Measurements from ENCODE around the gene POU3F3.

The POU3F3 gene

DNA sequence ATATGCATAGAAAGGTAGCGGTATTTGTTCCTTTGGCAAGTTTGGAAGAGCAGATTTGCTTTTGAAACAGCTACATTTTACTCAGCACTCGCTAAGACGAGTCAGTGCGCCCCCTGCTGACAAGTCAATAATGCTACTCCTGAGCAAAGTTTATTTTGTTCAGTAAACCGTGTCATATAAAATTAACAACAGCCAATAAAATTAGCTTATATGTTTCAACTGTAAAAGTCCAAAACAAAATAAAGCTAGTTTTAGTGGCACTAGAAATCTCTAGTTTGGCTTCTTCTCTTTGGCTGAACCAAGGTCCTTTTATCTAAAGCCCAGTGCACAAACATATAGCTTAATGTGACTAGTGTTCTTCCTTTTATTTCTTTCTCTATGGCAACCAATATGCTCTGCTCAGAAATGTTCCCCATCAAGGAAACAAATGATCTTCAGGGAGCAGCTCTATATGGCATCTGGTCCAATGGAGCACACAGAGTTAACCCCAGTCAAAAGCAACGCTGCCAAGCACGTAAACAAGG is 4.2 kb upstream of the POU3F3 start:
- H3K27ac ChIP-seq (replicated peaks) = no peak overlapping the region
- TF ChIP-seq, protein P1, sequence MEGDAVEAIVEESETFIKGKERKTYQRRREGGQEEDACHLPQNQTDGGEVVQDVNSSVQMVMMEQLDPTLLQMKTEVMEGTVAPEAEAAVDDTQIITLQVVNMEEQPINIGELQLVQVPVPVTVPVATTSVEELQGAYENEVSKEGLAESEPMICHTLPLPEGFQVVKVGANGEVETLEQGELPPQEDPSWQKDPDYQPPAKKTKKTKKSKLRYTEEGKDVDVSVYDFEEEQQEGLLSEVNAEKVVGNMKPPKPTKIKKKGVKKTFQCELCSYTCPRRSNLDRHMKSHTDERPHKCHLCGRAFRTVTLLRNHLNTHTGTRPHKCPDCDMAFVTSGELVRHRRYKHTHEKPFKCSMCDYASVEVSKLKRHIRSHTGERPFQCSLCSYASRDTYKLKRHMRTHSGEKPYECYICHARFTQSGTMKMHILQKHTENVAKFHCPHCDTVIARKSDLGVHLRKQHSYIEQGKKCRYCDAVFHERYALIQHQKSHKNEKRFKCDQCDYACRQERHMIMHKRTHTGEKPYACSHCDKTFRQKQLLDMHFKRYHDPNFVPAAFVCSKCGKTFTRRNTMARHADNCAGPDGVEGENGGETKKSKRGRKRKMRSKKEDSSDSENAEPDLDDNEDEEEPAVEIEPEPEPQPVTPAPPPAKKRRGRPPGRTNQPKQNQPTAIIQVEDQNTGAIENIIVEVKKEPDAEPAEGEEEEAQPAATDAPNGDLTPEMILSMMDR (IDR thresholded peaks at IDR 0.05; ENCODE audit: insufficient read depth, low read length) = peak; percentile 48
- no peak for TF ChIP-seq GABPA (IDR thresholded peaks at IDR 0.05; ENCODE audit: low read depth)
- DNase-seq (ENCODE audit: low read depth in 1 of 2, low spot score in 1 of 2) = peak; percentile 41 to 59
- no peak overlapping the region for H3K4me3 ChIP-seq (replicated peaks; ENCODE audit: insufficient read depth, low read length)
- peaks cover 81% of the 10 kb centered on the region for H3K27me3 ChIP-seq (ENCODE audit: insufficient read depth, poor library complexity, severe bottlenecking)

DNA sequence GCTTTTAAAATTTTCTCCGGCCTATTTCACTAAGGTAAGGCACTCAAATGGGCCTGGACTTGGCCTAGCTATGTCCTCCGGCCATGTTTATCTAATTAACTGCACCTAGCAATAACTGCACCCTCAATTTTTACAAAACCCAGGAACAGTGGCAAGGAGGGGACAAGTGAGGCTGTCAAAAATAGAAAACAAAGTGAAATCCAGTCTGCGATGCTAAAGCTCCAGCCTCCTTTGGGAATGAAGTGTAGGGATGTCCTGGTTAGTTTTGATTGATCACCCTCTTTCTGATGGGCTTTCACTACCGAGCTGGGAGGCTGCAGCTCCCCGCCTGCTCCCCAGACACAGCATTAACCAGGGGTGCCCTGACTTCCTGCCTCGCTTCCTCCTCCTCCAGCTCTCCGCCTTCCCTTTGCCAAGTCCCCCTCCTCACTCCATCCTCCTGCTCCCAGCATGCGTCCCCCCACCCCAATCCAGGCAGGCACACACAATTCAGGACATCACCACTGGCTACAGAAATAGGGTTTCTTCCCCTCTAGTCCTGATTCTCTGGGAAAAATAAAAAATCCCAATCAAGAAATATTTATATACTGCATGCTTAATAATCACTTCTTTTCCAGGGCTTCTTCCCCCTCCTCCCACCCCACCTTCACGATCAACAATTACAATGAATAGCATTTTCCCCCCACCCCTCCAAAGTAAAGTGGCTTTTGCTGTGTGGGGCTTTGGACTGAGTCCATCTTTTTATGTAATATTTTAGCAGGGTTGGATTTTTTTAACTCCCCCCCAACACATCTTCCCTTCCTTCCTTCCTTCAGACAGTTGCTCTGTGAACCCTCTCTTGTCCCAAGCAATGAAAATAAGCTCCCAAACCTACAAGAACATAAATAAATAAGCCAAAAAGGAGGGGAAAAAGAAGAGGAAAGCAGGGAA is 3.3 kb upstream of the POU3F3 start:
- H3K27me3 ChIP-seq (ENCODE audit: insufficient read depth, poor library complexity, severe bottlenecking) = peaks cover 71% of the 10 kb centered on the region
- no peak overlapping the region for H3K4me3 ChIP-seq (replicated peaks; ENCODE audit: insufficient read depth, low read length)
- TF ChIP-seq, protein P1 (IDR thresholded peaks at IDR 0.05; ENCODE audit: insufficient read depth, low read length) = no peak
- TF ChIP-seq SPI1 (IDR thresholded peaks at IDR 0.05; ENCODE audit: borderline replicate concordance, low read depth) (no peak), GABPA (IDR thresholded peaks at IDR 0.05; ENCODE audit: low read depth) (no peak), POLR2AphosphoS5 (IDR thresholded peaks at IDR 0.05; ENCODE audit: low read depth) (no peak)
- TF ChIP-seq, protein P2, sequence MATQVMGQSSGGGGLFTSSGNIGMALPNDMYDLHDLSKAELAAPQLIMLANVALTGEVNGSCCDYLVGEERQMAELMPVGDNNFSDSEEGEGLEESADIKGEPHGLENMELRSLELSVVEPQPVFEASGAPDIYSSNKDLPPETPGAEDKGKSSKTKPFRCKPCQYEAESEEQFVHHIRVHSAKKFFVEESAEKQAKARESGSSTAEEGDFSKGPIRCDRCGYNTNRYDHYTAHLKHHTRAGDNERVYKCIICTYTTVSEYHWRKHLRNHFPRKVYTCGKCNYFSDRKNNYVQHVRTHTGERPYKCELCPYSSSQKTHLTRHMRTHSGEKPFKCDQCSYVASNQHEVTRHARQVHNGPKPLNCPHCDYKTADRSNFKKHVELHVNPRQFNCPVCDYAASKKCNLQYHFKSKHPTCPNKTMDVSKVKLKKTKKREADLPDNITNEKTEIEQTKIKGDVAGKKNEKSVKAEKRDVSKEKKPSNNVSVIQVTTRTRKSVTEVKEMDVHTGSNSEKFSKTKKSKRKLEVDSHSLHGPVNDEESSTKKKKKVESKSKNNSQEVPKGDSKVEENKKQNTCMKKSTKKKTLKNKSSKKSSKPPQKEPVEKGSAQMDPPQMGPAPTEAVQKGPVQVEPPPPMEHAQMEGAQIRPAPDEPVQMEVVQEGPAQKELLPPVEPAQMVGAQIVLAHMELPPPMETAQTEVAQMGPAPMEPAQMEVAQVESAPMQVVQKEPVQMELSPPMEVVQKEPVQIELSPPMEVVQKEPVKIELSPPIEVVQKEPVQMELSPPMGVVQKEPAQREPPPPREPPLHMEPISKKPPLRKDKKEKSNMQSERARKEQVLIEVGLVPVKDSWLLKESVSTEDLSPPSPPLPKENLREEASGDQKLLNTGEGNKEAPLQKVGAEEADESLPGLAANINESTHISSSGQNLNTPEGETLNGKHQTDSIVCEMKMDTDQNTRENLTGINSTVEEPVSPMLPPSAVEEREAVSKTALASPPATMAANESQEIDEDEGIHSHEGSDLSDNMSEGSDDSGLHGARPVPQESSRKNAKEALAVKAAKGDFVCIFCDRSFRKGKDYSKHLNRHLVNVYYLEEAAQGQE (IDR thresholded peaks at IDR 0.05; ENCODE audit: insufficient replicate concordance, low read depth) = no peak
- DNase-seq (ENCODE audit: low read depth in 1 of 2, low spot score in 1 of 2) = no peak
- H3K27ac ChIP-seq (replicated peaks) = no peak overlapping the region

DNA sequence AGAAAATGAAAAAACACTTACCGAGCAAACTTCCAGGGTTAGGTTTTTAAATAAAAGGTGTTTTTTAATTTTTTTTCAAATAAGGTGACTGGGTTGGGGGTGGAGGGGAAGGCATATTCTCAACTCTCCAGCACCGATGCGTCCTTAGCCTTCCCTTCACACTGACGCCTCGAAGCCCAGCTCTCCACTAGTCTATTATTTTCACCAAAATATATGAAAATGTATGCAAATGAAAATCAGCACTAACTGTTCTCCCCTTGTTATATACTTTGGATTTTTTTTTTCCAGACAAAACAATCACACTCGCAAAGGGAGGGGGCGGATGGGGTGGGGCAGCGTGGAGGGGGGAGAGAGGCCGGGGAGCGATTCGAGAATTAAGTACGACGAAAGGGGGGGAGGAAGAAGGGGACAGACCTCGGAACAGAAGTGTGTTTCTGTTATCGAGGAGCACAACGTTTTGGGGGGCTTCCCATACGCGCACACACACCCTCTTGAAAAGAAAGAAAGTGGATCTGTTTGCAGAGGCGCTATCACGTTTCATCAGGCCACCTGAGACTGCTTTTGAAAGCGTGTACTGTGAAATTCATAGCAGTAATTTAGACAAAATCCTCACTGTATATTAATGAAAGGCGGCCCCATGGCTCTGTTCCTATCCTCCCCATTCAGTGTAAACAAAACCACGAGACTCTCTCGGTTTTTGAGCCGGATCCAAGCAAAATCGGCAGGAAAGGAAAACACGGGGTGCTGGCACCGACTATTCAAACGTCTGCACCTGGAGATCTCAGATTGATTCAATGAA is 2.4 kb upstream of the POU3F3 start:
- no peak for TF ChIP-seq GABPA (IDR thresholded peaks at IDR 0.05; ENCODE audit: low read depth)
- TF ChIP-seq, protein P1 (IDR thresholded peaks at IDR 0.05; ENCODE audit: insufficient read depth, low read length) = no peak
- TF ChIP-seq POLR2AphosphoS5 (IDR thresholded peaks at IDR 0.05; ENCODE audit: low read depth) = no peak
- TF ChIP-seq, protein P2 (IDR thresholded peaks at IDR 0.05; ENCODE audit: insufficient replicate concordance, low read depth) = no peak
- TF ChIP-seq SPI1 (IDR thresholded peaks at IDR 0.05; ENCODE audit: borderline replicate concordance, low read depth) = no peak
- no peak overlapping the region for H3K4me3 ChIP-seq (replicated peaks; ENCODE audit: insufficient read depth, low read length)
- DNase-seq (ENCODE audit: low read depth in 1 of 2, low spot score in 1 of 2) = no peak
- H3K27ac ChIP-seq (replicated peaks) = no peak overlapping the region
- peaks cover 66% of the 10 kb centered on the region for H3K27me3 ChIP-seq (ENCODE audit: insufficient read depth, poor library complexity, severe bottlenecking)
